UCSD-AML1 (cell line): Measurements from ENCODE around the gene DLG2.

Experiments
- DNase-seq: peaks from one replicate; lab custom pipeline; 2025; ENCODE audit not compliant: unreplicated experiment; lab: John Stamatoyannopoulos, UW

Gene DLG2

DNA sequence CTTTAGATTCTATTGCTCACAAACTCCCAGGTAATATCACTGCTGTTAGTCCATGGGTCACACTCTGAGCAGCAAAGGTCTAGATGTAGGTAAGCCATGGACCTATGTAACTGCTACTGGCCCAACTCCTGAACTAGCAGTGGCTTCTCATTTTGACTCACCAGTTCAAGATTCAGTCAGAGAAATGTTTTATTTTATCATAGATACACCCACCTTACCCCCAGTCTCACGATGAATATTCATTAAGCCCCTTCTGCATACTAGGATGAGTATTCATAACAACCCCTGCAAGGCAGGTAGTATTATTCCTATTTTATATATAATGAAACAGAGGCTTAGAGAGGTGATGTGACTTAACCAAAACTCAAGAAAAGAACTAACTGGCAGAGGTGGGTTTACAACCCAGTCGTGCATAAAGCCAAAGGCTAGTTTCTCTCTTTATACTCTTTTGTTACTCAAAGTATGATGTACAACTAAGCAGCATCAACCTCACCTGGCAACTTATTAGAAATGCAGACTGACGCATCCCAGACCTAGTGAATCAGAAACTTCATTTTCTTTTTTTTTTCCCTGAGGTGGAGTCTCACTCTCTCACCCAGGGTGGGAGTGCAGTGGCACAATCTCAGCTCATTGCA is 1383.4 kb downstream of the DLG2 start:
- DNase-seq: no peak

DNA sequence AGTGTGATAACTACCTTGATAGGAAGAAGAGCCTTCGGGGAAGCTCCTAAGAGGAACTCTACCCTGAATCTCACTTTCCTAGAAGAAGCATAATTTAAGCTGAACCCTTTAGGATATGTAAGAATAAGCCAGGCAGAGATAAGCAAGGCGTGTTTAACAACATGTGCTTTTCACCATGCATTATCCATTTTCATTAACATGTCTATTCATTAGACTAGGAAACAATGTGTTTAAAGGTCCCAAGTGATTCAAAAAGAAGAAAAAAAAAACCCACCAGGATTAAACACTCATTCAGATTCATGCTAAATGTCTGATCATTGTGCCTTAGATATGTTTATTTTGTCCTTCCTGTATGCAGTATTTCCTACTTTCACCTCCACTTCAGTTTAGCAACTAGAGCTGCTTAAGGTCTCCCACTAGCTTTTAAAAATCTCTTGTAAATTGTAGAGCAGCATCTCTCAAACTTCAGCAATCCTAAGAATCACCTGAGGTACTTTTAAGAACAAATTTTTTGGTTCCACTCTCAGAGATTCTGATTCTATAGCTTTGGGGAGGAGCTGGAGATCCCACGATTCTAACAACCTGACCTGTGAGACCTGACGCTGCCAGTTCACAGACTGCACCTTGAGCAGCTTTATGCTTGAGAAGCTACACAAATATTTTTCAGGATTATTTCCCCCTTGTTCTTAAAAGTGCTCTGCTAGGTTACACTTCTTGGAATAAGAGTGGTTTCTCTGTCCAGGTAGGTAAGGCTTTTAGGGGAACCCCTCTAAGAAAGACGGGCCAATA is 1385.6 kb downstream of the DLG2 start:
- DNase-seq: no peak

DNA sequence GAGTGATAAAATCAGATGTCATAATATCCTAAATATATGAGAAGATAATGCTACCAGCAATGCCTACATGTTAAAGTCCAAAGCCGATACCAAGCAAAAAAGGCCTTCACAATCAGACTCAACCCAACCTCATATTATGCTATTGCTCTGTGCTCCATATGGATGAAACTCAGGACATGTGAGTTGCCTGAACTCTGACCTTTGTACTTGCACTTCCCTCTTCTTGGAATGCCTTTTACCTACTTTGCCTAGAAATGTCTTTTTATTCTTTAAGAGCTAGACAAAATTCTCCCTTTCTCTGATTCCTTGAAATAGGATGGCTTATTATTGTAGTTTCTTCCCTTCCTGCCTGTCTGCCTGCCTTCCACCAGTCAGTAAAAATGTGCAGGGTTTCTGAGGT is 1386.3 kb downstream of the DLG2 start:
- DNase-seq: no peak

DNA sequence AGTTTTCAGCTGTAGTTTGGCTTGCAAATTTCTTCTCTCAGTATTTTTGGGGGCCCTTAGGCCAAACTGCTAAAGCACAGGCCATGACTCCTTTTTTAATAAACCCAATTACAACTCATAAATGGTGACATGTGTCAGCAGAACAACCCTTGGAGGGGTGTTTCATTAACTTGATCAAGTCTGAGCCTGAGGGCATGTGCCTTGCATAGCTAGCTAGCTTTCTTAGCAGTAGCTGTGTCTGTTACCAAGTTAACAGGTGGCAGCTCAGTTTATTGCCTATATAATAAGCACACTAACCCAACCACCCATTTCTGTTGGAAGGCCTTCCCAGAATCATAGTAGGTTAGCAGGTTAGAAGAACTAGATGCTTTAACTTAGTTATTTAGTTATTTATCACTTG is 1390.7 kb downstream of the DLG2 start:
- DNase-seq: no peak

DNA sequence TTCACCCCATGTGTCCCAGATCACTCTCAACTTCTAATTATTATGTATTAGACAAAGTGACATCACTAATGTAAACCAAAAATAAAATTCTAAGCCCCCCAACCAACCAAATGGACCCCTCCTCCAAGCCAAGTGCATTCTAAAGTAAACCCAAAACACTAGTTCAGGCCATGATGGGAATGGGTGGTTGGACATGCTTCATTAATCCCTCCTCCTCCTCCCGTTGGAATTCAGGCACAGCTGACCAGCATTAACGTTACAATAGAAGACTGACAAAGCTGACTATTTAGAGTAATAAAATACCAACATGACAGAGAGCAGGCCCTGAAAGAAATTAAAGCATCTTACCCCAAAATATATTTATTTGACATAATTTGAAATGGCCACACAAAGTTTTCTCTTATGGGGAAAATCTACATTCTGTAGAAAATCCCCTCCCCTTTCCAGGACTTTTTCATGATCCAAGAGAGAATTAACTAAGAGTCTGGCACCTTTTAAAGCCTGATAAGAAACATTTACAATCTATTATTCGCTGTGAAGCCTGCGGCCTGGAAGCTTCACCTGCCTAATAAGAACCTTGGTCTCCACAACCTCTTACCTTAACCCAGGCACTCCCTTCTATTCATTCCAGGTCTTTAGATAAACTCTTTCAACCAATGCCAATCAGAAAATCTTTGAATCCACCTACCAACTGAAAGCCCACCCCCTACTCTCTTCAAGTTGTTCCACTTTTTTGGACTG is 1392.5 kb downstream of the DLG2 start:
- no peak for DNase-seq

DNA sequence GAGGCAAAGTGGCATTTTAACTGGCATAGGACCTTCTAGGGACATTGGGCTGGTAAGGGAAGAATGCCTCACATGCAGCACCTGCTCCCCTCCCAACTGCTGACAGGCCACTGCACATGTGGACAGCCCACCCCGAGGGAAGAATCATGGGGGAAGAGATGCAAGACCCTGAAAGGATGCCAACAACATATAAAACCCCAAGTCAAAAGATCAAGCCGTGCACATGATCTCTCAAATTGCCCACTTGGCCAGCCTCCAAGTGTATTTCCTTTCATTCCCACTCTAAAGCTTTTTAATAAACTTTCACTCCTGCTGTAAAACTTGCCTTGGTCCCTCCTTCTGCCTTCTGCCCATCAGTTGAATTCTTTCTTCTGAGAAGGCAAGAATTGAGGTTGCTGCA is 1393.1 kb downstream of the DLG2 start:
- no peak for DNase-seq

DNA sequence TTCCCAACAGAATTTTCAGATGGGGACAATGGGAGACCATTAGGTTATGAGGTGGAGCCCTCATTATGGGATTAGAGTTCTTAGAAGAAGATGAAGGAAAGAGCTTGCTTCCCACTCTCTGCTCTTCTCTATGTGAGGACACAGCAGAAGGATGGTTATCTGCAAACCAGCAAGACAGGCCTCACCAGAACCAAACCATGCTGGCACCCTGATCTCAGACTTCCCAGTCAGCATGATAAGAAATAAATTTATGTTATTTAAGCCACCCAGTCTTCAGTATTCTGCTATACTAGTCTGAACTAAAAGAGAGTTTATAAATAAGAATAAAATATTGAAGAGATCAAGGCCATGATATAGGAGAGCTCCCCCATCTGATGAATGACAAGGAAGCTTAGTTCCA is 1394.6 kb downstream of the DLG2 start:
- DNase-seq: no peak

DNA sequence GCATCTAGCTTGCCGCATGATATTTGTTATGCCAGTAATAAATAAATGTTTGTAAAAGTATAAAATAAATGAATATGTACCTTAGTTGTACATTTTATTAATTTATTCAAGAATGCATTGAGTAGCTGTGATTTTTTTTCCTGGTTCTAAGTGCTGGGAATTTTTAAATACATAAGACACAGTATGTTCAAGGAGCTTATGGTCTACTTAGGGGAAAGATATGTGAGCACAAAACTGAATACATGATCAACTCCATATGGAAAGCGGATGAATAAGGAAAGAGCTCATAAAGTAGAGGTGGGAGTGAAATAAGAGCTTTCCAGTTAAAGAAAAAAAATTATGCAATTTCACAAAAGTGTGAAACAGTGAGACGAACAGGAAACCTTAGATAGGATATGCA is 1396.7 kb downstream of the DLG2 start:
- DNase-seq: no peak

DNA sequence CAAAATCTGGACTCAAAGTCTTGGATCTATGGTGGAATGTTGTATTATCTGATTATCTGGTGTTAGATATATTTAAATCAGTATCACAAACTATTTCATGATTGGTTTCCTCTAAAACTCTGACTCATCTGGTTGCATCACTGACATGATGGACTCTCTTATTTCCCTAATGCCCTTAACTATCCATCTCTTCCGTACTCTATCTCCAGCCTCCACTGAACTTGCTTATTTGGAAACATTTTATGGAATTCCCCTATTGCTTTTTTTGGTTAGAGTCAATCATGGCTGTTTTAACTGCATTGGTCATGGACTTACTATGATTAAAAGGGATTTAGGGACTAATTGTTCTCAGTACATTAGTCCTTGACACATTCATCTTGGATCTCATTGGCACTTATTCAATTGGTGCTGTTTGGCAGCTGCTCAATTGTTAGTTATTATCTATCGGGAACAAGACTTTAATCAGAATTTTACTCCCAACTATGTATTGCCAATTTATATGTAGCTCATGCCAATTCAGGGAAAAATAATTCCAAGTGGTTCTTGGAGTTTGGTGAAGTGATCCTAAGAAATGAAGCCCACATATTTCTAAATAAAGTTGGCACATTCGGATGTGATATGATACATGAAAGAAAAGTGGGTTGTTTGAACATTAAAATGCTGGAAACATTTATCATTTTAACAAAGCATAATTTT is 1399.0 kb downstream of the DLG2 start:
- no peak for DNase-seq

DNA sequence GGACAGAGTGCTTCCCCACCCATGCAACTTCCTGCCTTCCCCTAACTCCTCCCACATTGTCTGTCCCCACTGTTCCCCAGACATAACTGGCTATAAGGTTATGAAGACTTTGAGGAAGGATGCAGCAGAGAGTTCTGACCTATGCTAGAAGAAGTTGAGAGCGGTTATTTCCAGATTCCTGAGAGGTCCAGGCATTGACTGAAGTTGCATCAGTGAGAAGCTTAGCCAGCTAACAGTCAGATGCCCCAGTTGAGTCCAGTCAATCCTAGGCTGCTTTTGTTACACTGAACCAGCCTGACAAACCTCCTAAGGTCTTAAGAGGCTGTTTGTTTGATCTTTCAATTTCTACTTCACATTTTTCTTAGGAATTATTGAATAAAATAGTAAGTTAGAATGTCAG is 1403.1 kb downstream of the DLG2 start:
- no peak for DNase-seq

DNA sequence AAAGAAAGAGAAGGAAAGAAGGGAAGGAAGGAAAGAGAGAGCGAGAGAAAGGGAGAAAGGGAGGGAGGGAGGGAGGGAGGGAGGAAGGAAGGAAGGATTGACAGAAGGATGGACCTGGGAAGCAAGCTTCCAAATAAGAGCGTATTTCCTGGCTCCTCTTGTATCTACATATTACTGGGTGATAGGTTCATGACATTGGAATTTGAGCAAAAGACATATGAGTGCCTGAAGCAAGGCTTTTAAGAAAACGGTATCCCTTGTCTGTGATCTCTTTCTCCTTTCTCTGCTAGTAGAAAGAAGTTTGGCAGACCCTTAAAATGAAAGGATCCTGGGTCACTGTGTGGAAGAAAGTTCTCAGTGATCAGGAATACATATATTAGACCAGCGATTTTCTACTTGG is 1408.8 kb downstream of the DLG2 start:
- DNase-seq: no peak

DNA sequence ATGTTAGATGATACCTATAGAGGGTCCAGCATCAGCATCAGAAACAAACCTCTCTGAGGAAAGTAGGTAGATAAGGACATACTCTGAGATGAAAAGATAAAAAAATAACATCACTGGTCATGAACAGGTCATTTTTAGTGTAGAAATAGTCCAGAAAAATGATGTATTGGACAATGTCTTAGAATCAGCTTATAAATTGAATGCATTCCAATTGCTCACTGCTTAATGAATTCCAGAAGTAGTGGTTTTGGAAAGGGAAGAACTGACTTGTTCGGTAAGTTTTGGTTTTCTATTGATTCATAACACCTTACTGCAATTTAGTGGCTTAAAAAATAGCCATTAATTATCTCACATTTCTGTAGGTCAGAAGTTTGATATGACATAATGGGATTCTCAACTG is 1411.5 kb downstream of the DLG2 start:
- DNase-seq: no peak

DNA sequence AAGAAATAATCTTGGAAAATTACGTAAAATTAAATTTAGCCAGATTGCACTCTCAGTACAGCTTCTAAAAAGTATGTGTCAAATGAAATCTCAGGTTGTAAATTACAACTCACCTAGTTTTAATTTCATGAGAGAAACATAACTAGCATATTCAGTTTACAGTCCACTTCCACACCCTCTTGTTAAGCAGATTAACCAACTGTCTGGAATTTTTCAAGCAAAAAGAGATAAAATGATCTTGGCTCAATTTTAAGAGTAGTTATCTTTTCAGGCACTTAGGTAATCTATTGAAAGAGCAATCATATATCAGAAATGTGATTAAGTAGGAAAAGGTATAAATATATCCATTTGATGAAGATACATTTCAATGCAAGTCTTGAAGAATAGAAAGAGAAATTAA is 1412.6 kb downstream of the DLG2 start:
- DNase-seq: no peak

DNA sequence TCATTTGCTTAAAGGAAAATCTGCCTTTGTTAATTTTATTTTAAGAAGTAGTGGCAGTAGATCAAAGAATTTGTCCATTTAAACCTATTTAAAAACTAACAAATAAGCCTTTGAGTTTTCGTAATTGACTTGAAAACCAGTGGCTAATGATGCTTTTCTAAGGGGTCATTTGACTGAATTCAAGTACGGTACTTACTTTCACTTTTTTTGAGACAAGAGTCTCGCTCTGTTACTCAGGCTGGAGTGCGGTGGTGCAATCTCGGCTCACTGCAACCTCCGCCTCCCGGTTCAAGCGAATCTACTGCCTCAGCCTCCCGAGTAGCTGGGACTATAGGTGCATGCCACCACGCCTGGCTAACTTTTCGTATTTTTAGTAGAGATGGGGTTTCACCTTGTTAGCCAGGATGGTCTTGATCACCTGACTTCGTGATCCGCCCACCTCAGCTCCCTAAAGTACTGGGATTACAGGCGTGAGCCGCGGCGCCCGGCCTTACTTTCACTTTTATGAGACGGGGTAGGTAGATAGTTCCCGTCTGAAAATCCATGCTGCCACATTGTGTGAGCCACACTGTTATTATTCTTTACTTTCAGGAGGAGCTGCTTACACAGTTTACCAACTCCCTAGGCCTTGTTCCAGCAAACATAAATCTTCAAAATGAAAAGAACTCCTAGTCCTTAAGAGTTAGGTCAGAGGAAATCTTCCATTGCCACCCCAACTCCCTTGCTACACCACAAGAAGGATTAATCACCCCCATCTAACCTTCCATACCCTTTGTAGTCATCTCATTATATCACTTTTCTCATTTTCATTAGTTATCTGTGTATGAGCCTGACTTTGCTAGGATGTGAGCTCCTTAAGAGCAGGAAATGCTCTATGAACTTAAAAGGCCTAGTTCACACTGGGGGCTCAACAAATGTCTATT is 1414.4 kb downstream of the DLG2 start:
- DNase-seq: no peak

DNA sequence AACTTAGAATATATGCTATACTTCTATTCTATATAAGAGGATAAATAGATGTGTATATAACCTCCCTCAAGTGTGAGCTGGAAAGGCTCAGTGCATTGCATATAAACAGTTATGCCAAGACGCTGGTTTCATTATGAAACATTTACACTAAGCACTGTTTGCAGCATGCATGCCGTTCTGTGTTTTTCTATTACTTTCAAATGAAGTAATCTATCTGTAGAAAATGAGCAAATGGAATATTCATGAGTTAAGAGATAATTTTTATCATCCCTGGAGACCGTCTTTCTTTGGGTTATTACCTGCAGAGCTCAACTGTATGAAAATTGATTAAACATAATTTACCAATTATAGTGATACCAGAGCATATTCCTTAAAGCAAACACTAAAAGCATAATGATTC is 1415.2 kb downstream of the DLG2 start:
- no peak for DNase-seq

DNA sequence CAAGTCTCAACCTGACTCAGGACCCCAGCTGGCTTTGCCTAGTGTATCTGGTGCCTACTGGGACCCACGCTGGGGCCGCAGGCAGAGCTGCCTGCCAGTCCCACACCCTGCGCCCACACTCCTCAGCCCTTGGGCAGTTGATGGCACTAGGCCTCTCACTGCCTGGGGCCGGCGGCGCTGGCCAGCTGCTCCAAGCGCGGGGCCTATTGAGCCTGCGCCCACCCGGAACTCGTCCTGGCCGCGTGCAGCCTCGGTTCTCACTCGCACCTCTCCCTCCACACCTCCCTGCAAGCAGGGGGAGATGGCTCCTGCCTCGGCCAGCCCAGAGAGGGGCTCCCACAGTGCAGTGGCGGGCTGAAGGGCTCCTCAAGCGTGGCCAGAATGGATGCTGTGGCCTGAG is 1432.4 kb downstream of the DLG2 start:
- no peak for DNase-seq

DNA sequence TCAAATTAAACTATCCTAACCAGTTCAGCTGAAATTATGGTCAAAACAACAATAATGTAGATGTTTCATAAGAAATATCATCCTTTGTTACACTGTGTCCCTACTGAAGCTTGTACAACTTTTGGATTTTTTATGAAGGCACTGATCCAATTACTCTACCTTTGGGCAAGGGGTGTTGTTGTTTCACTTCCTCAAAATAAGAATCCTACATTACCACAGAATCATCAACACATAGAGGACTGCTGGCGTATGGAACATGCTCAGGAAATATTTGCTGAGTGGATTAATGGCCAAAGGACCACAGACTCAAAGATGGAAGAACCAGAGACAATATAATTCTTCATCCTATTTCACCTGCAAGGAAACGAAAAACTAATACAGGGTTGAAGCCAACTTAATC is 1433.4 kb downstream of the DLG2 start:
- no peak for DNase-seq

DNA sequence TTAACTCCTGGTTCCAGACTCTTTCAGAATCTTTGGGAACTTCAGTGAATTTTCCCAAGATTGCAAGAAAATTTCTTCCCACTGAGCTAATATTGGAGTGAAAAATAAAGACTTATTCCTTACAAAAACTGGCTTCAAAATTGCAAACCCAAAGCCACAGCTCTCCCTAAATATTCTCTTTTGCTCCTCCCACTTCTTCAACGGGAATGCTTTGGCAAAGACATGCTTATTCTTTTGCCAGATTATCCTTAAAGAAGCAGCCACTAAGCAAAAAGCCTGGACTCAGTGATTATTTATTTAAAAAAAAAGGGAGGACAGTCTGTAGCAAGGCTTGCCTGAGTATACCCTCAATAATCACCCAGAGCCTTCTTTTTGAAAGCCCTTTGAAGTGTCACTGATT is 1438.6 kb downstream of the DLG2 start:
- no peak for DNase-seq

DNA sequence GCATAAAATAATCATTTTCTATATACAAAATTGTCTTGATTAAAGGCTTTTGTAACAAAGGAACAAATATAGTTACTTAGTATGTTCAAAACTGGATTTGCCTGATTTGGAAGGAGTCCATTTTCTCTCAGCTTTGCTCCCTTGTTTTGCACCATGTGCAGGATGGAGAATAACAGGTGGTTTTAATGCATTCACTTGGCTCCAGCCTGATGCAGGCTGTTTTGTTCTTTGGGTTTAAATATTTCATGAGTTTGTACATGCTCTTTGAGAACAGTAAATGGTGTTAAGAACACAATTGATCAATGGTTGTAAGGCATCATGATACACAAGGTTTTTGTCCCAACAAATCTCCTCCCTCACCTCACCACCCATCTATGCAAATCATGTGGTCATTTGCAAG is 1454.1 kb downstream of the DLG2 start:
- DNase-seq: no peak

DNA sequence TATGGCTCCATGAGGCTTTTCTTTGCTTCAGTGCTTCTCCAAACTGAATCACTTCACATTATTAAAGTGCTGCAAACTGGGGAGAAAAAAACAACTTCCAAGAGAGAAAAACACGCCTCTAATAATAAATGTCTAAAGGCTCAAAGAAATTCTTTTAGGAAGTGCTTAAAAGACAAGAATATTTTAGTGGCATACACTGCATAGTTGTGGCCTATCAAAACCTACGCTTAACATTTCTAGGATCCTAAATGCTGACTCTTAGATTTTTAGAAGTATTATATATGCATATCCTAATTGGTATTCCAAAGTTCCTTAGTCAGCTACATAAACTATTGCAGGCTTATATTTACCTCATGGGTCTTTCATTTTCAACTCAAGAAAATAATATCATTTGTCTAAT is 1462.0 kb downstream of the DLG2 start:
- no peak for DNase-seq

DNA sequence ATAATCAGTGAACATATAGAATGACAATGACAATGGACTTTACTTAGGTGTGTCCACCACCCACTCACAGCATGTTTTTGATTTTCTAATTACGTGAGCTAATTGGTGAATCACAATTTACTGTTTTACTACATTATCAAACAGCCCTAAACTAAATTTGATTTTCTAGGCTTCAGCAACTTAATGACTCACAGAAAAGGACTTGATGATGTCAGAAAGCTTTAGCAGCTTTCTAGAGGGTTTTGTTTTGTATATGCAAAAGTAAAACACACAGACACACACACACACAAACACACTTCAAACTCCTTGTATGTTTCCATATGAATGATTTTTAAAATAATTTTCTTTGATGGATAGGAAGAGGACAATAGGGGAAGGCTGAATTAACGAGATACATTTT is 1462.4 kb downstream of the DLG2 start:
- no peak for DNase-seq
